IPS DF 19.7 (cell line): Measurements from ENCODE around the gene RACK1.

ENCODE experiments used
- DNase-seq: peaks from one replicate; pipeline ENCODE4 v3.0.0-alpha.2; 2013; ENCODE audit warnings: low read depth, low spot score

Gene RACK1

DNA sequence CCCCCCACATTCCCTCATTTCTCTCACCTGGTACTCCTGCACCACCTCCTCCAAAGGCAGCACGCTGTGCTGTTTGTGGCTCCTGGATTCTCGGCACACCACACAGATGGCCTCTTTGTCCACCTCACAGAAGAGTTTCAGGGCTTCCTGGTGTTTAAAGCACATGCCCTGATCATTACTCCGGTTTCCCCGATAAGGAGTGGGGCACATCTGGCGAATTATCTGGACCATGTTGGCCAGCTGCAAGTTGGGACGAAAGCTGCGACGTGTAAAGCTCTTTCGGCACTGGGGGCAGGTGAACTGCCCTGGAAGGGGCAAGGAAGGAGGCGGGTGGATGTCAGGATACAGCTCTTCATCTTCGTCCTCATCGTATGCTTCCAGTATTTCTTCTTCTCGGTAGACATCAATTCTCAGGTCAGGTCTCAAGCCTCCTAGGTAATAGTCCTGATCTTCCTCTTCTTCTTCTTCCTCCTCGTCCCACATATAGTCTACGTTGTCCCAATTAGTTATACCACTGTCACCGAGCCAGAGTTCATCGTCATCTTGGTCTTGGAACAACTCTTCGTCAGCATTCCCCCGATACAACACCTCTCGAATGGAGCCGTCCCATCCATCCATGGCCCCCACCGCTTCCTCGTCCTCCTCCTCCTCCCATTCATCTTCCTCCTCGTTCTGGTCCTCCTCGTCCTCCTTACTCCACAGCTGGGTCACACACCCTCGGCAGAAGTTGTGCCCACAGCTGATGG is 16.4 kb upstream of the RACK1 start:
- no peak for DNase-seq

DNA sequence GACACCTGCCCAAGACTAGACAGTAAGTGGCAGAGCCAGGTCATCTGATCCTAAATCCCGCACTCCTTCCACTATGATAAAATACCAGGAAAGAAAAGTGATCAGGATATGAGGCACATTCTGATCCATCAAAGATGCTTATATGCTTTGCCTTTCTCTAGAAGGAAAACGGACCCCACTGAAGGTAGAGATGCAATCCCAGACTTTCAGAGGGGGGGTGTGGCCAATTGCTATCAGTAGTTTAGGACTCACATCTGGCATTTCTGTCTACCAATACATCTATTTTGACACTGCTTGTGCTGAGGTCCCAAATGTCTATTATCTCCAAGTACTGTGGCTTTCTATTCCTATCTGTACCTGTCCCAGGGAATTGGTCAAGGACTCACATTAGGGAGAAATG is 15.6 kb upstream of the RACK1 start:
- no peak for DNase-seq

DNA sequence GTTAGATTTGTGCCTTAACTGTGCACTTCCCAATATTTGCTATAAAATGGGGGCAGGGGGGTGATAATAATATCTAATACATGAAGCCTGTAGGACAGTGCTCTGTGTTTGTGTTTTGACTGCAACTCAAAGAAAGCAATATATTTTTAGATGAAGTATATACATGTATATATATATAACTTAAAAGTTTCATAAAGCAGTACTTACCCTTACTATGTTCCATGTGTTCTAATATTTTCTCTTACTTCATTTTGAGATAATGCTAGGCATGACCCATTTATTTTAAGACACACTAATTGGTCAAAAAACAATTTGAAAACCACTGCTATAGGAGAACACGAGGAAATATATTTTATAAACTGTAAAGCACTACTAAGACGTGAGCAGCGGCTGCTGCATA is 14.9 kb upstream of the RACK1 start:
- DNase-seq: no peak

DNA sequence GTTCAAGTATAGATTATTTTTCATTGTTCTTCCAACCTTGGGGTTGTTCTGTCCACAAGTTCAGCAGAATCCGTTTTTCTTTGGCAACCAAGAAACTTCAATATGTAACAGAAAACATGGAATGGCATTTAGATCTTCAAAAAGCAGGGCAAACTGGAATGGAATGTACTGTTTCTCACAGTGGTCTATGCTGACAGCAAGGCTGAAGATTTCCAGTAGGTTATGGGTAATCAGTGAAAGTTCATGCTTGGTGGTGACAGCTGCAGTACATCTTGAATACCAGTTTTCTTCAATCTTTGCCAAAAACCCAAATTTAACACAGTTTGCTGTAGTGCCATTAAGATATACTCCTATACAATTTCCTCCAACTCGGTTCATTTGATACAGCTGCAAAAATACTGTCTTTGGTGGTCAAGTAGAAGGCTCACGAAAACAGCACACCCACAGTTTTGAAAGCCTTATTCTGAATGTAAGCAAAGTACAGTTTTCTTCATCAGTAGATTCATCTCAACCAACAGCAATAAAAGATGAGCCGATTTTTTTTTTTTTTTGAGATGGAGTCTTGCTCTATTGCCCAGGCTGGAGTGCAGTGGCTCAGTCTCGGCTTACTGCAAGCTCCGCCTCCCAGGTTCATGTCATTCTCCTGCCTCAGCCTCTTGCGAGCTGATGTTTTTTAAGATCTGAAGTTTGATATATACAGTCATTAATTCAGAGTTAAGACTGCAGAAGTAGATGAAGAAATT is 12.3 kb upstream of the RACK1 start:
- no peak for DNase-seq

DNA sequence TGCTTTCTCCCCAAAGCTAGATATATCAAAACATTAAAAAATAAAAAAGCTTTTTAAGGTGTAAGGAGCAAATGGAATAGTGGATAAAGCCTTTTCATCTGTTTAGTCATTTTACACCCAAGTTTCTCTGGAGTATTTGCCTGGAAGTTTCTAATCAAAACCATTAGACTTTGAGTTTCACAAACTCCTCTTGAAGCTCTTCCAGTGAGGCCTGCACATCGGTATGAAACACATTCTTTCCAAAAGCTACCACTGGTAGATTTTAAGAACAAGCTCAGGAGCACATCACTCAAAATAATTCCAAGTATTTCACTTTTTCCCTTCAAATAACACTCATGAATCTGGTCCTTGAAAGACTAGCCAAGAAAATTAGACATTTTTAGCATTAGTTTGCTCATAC is 11.6 kb upstream of the RACK1 start:
- DNase-seq: no peak

DNA sequence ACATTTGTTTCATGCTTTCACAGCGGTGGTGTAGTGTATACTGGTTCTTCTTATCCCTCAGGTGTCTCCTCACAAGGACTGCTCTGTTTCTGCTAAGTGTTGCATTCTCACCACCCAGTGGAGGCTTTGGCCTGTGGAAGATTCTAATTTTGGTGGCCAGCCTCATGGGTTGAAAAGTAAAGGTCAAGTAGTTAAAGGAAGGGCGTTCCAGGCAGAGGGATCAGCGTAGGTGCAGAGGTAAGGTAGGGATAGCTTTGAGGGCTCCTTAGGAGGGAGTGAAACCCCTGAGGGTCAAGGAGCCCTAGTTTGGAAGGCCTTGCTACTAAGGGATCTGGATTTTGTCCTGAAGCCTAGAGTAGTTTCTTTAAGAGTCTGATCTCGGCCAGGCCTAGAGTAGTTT is 4.6 kb upstream of the RACK1 start:
- DNase-seq: no peak

DNA sequence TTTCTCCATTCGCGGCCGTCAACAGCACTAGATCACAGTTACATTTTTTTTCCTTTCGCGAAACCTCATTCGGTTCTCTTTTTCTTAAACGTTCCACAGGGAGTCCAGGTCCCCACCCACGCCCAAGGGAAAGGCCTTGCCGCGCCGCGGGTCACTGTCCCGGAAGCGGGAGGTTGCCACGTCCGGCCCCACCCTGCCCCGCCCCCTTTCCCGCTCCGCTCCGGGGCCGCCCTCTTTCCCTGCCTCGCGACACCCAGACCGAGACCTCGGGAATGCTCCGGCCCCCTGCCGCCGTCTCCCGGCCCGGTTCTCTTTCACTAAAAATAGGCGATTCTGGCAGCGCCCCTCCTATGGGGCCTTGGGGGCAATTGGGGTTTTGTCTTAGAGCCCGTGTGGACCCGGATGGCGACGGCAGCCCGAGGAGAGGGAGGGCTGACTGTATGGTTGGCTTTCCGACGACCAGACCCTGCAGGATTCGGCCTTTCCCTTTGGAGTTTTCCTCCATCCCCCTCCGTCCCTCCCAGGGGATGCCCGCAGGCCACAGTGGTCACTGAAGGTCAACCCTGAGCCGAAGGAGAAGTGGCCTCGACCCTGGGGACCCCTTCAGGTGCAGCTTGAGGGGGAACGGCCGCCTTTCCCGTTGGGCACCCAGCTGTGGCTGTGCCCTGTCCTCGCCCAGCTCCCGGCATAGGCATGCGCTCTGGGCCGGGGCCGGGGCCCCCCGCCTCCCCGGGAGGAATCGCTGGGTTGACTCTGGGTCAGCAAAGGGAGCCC is 2.8 kb upstream of the RACK1 start:
- DNase-seq: no peak

DNA sequence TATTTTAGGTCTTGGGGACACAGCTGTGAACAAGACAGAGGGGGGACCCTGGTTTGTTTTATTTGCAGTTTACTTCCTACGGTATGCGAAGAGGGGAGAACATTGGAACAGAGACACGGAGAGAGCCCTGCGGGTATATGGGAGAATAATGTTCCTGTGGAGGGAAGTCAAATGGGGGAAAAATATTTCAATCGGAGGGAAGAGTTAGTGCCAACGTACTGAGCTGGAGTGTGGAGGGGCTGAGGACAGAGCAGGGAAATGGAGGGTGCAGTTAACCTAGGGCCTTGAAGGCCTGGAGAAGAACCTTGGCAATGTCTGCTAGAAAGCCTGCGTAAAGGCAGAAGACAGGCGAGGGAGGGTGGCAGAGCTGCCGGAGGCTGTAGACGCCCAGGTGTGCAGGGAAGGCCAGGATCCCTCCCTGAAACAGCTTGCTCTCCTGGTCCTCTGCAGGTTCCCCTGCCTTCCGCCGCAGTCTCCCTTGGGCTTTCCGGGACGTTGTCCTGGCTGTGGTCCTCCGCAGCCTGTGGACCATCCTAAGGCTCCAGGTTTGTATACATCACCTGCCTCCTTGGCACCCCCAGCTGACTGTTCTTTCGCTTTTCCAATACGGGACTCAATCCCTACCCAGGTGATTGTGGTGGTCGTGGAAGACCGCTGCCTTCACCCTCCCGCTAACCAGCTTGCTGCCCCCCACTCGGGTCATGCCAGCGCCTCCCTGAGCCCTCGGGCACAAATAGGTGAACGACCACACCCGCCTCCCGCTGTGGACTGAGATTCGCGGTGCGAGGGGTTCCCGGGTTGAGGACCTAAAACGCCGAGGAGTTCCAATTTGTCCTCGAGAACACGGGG is 1.9 kb upstream of the RACK1 start:
- no peak for DNase-seq

DNA sequence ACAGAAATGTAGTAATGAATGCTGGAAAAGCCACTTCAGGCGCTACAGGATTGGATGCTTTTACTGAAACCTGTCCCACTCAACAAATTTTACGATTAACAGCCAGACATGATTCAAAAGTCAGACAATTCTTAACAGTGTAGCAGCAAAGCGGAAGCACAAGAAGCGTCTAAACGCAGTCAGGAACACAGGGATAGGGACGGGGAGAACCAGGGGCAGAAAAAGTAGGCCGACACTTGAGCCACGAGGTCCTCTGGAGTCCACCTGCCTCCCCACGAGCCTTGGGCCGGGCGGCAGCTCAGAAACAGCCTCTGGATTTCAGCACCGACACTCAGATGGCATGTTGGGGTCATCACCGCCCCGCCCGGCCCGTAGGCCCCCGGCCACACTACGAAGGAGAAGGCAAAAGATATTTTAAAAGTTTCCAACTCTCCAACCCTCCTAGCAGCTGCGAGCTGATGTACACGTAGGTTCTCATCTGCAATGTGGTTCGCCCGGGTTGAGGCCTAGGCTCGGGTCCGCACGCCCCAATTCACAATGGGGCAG is 615 bp downstream of the RACK1 start:
- DNase-seq: no peak

DNA sequence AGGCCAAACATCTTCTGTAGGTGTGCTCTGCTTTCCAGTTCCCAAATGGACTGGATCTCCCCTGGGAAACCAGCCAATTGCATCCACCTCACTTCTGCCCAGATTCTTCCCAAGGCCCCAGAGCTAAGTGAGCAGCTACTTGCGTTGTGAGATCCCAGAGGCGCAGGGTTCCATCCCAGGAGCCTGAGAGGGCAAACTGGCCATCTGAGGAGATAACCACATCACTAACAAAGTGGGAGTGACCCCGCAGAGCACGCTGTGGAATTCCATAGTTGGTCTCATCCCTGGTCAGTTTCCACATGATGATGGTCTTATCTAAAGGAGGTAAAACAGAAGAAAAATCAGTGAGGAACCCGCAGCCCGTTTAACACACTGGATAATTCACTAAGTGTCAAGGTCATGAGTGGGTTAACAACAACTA is 1.7 kb downstream of the RACK1 start:
- no peak for DNase-seq

DNA sequence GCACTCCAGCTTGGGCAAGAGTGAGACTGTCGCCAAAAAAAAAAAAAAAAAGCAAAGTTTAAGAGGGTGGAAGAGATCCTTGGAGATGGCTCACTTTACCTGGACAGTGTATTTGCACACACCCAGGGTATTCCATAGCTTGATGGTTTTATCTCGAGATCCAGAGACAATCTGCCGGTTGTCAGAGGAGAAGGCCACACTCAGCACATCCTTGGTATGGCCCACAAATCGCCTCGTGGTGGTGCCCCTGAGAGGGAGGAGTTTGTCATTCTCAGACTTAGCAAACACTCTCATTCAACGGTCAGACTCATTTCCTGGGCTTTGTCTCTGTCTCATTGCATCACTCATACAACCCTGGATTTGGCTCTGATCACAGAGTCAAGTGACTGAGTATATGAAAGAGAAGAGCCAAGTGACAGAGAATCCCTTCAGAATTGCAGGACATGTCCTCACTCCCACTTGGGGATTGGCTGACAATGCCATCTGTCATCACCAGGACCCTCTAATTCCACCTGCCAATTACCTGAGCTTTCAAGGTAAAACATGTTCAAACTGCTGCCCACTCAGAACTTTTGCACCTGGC is 2.2 kb downstream of the RACK1 start:
- no peak for DNase-seq

DNA sequence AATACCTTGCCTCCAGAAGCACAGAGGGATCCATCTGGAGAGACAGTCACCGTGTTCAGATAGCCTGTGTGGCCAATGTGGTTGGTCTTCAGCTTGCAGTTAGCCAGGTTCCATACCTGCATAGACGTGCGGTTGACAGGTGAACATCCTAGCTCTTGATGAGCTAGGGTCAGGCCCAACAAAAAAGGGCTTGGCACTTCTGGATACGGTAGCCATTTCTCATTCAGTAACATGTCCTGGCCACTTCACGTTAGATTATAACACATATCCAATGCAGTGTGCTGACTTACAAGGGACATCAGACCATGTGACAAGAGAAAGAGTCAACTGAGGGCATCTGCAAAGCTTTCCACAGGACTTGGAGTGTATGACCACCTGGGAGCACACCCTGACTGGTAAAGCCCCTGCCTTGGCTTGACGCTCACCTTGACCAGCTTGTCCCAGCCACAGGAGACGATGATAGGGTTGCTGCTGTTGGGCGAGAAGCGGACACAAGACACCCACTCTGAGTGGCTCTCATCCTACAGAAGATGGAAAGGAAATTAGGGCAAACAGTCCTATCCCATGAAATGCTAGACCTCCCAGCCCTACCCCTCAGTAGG is 4.5 kb downstream of the RACK1 start:
- DNase-seq: no peak

DNA sequence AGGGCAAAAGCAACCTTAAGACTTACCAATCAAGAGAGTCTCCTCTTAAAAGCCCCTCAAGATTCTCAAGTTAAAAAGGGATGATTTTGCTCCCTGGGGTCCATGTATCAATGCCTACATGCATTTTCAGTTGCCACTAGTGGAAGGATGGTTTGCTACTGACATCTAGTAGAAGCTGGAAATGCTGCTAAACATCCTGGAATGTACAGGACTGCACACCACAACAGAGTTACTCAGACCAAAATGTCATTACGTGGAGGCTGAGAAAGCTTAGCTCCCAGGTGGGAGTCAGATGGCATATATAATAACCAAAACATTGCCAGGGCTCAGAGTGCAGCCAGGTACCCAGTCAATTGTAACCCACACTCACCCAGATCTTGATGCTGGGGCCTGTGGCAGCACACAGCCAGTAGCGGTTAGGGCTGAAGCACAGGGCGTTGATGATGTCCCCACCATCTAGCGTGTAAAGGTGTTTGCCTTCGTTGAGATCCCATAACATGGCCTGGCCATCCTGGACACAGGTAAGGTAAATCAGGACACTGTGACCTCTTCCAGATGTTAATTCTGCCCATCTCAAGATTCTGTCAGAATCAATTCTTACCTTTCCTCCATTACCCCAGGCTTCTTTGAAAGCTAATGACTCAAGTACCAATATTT is 5.8 kb downstream of the RACK1 start:
- DNase-seq: no peak

DNA sequence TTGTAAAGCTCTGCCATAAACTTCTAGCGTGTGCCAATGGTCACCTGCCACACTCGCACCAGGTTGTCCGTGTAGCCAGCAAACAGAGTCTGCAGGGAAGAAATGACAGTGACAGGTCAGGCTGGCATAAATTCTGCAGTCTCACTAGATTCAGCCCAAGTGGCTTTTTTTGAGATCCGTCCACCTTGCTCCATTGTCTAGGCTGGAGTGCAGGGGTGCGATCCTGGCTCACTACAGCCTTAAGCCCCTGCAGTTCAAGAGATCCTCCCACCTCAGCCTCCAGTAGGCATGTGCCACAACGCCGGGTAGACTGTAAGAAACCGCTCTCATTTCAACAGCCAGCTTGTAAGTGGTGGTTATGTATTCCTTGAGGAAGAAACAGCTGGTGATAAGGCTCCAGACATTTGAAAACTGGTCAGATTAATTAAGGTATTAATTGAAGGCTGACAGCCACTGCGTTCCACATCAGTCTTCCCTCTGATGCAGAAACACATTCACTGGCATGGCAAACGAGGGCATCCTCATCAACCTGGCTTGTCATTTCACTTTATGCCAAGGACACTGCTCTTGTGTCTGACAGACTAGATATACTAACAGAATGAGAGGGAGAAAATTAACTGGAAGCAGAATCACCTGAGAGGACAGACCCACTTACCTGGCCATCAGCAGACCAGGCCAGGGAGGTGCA is 6.6 kb downstream of the RACK1 start:
- DNase-seq: no peak

DNA sequence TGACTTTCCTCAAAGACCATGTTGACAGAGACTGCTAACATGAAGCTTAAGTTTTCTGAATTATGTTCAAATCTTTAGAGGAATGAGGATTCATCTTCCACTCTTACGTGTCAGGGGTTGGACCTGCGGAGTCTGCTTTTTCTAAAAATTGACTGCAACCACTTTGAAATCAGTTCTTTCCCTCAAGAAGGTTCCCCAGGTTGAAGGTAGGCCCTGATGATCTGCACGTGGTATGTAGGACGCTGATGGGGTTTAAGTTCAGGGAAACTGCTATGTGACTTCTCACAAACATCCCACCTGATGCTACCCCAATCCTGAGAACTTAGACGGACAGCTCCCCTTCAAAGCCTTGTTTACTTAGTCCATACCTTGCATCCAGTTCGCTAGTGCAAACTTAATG is 7.2 kb downstream of the RACK1 start:
- no peak for DNase-seq

DNA sequence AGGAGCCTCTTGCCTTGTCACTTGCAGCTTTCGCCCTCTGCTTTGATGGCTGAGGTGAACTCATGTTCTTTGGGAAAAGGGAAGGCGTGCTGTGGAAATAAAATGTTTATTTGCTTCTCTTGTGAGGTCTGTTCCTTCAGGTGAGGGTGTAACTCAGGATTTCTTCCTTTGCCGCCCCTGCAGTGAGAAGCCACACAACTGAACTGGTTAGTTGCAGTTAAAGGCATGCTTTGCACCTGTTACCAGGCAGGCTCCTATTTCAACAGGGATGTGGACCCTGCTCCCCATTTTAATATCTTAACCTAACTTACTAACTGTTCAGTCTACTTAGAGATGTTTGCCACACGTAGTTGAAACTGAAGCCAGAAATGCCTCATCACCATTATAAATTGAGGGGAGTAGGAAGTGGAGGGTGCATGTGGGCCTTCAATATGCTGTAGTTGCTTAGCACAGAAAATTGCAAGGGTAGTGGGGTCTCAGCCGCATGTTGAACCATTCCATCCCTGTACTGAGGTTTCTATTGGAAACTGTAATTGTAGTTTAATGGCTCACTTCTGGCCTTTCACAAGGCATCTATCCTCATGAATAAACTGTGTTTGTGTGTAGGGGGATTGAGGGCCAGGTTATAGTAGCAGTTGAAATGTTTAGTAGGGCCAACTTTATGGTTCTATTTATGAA is 7.9 kb downstream of the RACK1 start:
- no peak for DNase-seq

DNA sequence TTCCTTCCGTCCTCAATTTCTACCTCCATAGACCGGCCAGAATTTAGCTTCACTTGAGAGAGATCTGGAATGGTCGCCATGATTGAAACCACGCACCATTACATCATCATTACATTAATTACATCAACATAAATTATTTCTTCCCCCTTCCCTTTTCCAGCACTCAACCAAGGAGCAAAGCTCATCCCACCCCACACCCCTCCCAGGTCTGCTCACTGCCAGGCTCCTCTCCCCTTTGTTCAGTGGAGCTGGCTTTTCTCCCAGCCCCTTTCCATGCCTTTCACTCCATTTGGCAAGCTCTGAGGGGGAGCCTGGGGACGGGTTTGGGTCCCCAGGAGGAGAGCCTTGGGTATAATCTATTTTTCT is 8.4 kb downstream of the RACK1 start:
- no peak for DNase-seq

DNA sequence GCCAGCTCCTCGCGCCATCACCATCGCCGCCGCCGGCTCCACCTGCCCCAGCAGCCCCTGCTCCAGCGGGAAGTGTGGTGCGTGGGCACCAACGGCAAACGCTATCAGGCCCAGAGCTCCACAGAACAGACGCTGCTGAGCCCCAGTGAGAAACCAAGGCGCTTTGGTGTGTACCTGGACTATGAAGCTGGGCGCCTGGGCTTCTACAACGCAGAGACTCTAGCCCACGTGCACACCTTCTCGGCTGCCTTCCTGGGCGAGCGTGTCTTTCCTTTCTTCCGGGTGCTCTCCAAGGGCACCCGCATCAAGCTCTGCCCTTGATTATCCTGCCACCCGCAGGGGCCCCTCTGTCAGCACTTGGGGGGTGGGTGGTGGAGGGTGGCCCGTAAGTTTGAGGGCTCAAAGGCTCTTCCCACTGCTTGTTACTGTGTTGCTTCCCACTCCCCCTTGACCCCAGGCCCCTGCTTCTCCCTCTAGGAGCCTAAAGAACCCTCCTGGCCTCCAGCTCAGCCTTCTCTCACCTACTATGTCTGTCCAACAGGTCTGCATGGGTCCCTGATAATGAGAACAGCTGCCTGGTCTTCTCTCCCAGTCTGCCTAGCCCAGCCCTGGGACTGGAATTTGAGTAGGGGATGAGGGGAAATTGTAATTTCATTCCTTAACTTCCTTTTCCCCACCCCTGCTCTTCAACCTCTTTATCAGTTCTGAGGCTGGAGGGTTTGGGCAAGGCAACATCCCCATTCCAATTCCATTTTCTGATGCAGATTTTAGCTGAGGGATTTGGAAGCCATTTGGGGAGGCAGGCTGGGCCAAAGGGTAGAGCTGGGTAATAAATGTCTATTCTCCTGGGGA is 9.0 kb downstream of the RACK1 start:
- DNase-seq: no peak
